Measurements from ENCODE around the gene MEGF6.

The MEGF6 gene

DNA sequence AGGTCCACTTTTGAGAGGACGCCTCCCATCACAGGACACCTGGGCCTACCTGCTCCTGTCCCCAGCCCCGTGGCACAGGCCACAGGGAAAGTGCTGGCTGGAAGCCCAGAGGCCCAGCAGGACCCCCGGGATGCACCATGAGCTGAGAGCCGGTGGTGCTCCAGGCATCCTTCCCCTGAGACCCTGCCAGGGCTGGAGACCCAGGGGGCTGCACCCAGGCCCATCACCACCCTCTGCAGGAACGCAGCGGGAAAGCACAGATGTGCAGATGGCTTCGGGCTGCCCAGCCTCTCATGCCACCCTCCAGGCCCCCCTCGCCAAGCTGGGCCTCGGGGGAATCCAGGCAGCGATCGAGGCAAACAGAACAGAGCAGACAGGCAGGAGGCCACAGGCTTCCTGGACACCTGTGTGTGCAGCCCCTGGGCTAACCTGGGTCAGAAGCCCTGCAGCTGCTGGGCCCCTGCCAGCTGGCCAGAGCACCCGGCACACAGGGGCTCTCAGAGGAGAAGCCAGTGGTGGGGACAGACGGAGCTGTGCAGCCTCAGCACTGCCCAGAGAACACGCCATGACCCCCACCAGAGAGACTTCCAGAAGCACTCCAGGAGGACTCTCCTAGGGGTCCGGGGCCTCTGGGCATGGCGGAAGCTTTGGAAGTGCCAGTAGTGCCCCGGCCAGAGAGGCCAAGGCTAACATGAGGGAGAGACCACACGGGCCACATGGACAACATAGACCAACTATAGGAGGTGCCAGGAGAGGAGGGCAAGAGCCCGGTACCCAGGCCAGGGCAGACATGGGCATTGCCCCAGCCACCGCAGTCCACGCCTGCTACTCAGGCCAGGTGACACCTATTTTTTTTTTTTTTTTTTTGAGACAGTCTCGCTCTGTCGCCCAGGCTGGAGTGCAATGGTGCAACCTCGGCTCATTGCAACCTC is 85.5 kb downstream of the MEGF6 start:
- DNase-seq (ENCODE audit: low read depth in 1 of 2, low spot score in 1 of 2) = no peak
- no peaks in the 10 kb centered on the region for H3K27me3 ChIP-seq (ENCODE audit: insufficient read depth, poor library complexity, severe bottlenecking)
- TF ChIP-seq SPI1 (IDR thresholded peaks at IDR 0.05; ENCODE audit: borderline replicate concordance, low read depth) (no peak), POLR2AphosphoS5 (IDR thresholded peaks at IDR 0.05; ENCODE audit: low read depth) (no peak), REST (IDR thresholded peaks at IDR 0.05; ENCODE audit: insufficient replicate concordance, low read depth) (no peak), GABPA (IDR thresholded peaks at IDR 0.05; ENCODE audit: low read depth) (no peak), CTCF (IDR thresholded peaks at IDR 0.05; ENCODE audit: insufficient read depth, low read length) (no peak)
- H3K27ac ChIP-seq (replicated peaks) = no peak overlapping the region
- H3K4me3 ChIP-seq (replicated peaks; ENCODE audit: insufficient read depth, low read length) = no peak overlapping the region

GRCh38 chr1:3524556-3525203 is 86.6 kb downstream of the MEGF6 start:
- Histone ChIP-seq H3K4me3 (replicated peaks; ENCODE audit: insufficient read depth, low read length) (no peak overlapping the region), H3K27ac (replicated peaks) (no peak overlapping the region), H3K27me3 (ENCODE audit: insufficient read depth, poor library complexity, severe bottlenecking) (no peaks in the 10 kb centered on the region)
- TF ChIP-seq CTCF (IDR thresholded peaks at IDR 0.05; ENCODE audit: insufficient read depth, low read length) = no peak
- no peak for TF ChIP-seq REST (IDR thresholded peaks at IDR 0.05; ENCODE audit: insufficient replicate concordance, low read depth)
- TF ChIP-seq SPI1 (IDR thresholded peaks at IDR 0.05; ENCODE audit: borderline replicate concordance, low read depth) = no peak
- no peak for TF ChIP-seq POLR2AphosphoS5 (IDR thresholded peaks at IDR 0.05; ENCODE audit: low read depth)
- TF ChIP-seq GABPA (IDR thresholded peaks at IDR 0.05; ENCODE audit: low read depth) = no peak
- no peak for DNase-seq (ENCODE audit: low read depth in 1 of 2, low spot score in 1 of 2)

- no peaks in the 10 kb centered on the region for H3K27me3 ChIP-seq (ENCODE audit: insufficient read depth, poor library complexity, severe bottlenecking)
- DNase-seq (ENCODE audit: low read depth in 1 of 2, low spot score in 1 of 2) = no peak
- TF ChIP-seq CTCF (IDR thresholded peaks at IDR 0.05; ENCODE audit: insufficient read depth, low read length) = no peak
- no peak for TF ChIP-seq GABPA (IDR thresholded peaks at IDR 0.05; ENCODE audit: low read depth)
- no peak for TF ChIP-seq SPI1 (IDR thresholded peaks at IDR 0.05; ENCODE audit: borderline replicate concordance, low read depth)
- no peak for TF ChIP-seq REST (IDR thresholded peaks at IDR 0.05; ENCODE audit: insufficient replicate concordance, low read depth)
- H3K4me3 ChIP-seq (replicated peaks; ENCODE audit: insufficient read depth, low read length) = no peak overlapping the region
- no peak overlapping the region for H3K27ac ChIP-seq (replicated peaks)
These were observed 87.3 kb downstream of the MEGF6 start for GRCh38 chr1:3523980-3524379.
